Activated naive CD4-positive, alpha-beta T cell treated with anti-CD3 and anti-CD28 coated beads, Interleukin-2, amount 50 U/mL, for 16 hours (primary cell): ENCODE data around the gene ADAMTS3.

ENCODE experiments used
- DNase-seq: peaks from one replicate; pipeline ENCODE4 v3.0.0-alpha.2; 2020

Gene ADAMTS3

DNA sequence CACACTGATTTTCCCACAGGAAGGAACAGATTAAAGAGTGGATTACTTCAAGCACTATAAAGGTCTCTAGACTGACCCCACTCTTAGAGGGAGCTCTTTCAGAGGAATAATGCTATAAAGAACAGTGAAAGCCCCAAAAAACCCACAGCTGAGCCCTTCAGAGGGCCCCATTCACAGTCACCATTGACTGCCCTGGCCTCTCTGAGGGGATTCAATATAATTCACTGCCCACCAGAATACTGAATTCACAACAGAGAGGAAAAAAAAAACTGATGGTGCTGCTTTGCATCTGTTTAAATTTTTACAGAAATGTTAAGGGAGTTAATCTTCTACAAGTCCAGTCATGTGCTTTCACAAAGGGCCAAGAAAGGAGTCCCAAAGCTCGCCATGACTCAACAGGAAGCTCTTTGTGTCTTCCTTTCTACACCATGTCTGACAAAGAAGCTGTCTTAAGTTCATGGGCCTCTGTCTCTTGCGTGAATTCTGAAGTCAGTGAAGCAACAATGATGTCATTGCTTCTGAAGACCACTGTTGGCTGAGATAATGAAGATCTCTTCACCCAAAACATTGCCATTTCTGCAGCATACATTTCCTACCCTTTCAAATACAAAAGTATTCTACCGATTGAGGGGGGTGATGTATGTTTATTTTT lies 174.9 kb downstream of the ADAMTS3 start:
- no peak for DNase-seq

DNA sequence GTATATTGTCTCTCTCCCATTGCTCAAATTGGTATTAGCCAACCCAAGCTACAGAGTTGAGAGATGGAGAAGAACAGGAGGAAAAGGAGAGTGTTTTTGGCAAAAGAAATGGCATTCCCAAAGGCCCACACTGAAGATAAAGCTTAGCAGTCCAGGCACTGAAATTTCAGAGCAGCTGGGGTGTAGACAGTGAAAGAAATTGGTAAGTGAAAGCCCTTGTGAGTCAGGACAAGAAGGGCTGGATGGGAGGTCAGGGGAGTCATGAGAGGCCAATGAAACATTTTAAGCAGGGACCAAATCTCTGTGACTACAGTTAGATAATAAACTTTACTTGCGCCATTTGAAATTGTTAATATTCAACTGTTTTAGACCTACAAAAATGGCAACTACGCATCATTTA lies 177.7 kb downstream of the ADAMTS3 start:
- DNase-seq: no peak

DNA sequence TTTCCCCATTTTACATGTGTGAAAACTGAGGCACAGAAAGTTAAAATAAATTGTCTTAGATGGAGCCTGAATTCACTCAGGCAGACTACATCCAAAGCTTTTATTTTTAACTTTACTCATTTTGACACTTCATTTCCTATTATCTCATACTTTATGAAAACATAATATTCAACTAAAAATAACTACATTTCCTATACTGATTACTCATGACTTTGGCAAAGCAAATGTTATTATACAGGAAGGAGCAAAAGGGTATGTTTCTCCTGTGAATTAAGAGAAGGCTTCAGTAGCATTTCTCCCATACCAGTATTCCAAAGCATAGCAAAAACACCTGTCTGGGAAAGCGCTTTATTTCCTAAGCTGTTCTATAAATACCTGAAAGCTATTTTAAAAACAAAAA lies 178.6 kb downstream of the ADAMTS3 start:
- no peak for DNase-seq

DNA sequence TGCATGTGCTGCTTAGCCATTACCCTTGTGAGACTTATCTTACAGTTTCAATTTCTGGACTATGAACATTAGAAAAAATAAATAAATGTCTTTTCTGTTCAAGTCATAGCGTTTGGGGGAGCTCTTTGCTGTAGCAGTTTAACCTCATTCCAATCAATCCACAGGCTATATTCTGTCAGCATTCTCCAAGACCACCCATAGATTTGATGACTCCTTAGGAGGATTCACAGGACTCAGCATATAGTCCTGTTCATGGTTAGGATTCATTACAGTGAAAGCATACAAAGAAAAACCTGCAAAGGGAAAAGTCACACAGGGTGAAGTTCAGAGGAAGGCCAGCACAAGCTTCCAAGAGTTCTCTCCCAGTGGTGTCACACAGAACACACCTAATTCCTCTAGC lies 180.5 kb downstream of the ADAMTS3 start:
- DNase-seq: no peak

DNA sequence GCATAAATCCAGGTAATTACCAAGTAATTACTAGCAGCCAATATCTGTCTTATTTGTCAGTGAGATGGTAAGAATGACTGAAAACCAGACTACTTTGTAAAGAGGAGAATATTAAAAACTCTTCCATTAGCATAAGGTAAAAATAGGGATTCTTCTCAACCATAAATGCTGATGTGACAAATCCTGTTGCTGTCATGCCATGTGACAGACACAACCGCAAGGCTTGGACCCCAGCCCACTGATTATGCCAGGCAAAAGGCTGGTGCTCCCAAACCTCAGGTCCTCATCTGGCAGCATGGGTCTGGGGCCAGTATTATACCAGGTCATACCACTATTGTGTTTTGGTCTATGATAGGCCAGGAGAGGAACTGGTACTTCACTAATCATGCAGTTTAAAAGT lies 181.1 kb downstream of the ADAMTS3 start:
- no peak for DNase-seq

DNA sequence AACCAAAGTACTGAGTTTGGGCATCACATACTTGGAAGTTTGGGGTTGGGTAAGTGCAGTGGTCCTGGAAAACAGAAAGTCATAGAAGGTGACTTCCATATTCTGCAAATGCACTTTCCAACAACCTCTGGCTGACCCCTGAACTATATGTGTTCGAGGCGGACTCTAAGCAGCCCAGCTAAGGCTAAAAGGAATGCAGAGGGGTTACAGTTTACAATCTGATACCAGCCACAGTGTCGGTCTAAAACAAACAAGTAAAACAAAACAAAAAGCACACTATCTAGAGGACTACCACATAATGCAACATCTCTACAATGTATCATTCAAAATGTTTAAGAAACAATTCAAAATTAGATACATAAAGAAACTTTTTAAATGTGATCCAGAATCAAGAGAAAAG lies 185.6 kb downstream of the ADAMTS3 start:
- DNase-seq: no peak

DNA sequence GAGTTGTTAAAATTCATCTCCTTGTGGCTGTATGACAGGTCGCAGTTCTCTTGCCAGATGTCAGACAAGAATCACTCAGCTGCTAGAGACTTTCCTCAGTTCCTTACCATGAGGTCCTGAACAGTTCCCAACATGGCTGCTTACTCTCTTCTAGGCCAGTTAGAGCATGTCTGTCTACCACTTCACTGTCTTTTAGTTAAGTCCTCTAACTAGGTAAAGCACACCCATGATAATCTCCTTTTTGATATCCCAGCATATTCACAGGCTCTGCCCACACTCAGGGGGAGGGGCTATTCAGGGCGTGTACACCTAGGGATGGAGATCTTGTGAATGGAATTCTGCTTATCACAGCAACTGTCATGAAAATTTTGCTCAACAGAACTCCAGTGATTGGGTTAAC lies 190.1 kb downstream of the ADAMTS3 start:
- no peak for DNase-seq

DNA sequence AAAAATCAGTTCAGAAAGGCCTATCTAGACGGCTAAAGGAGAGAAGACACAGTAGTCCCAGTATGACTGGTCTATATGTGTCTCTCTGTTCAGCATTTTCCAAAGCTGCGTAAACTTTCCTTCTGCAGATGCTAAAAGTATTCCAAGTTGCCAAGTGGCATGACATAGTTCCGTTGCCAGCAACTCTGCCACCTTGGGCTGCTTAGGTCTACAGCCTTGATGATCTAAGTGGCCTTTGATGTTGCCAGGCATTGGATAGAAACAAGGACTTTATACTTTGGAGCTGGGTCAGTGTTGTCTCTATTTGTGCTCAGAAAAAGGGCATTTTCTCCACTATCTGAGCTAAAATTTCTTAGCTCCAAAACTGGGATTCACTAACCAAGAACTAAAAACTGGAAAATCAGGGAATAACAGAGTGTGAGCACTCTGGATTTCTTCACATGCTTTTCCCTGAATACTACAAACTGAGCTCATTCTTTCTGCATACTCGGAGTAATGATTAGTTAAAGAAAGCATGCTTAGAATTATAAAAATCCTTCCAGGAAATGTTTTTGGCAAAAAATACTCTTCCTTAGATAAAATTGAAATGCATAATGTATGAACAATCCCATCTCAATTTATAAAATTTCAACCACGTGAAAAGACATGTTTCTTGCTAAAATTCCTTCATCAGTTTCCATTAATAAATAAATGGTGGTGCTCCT lies 191.4 kb downstream of the ADAMTS3 start:
- no peak for DNase-seq

DNA sequence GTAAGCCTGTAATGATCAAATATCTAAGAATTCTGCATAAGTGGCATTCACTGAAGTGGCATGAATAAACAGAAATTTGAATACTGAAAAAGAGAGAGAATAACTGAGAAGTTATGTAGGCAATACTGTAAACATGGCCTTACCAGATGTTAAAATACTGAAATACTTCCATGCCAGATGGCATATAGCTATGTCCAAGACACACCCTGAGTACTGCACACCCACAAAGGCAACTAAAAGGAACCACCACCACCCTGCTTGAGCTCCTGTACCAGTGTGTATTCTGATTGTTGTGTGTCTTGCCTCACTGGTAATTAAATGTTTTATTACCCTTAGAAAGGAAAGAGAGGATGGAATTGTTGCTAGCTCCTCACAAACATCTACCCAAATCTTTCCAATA lies 192.1 kb downstream of the ADAMTS3 start:
- DNase-seq: no peak

DNA sequence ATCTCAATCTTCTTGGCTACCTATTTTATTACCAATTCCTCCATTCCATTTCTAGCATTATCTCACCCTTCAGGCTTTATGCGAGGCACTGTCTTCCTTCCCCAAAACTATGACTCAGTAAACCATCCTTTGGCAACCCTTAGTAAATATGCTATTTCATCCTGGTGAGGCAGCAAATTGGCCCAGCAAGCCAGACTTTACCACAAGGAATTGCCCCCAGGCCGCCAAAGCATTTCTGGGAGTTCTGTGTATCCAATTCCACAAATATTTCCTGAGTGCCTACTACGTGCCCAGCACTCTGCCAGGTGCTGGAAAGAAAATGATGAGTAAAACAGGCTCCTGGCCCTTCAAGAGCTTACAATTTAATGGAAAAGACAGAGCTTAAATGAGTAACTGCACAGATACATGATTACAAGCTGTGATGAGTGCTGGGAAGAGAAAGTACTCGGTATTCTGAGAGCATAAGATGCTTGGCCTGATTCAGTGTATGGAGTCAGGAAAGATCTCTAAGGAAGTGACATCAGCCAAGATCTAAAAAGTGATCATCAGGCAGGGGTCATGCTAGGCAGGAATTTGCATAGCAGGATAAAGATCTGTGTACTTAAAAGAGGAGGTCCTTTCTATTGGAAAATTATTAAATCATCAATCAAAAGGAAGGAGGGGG lies 193.8 kb downstream of the ADAMTS3 start:
- no peak for DNase-seq

DNA sequence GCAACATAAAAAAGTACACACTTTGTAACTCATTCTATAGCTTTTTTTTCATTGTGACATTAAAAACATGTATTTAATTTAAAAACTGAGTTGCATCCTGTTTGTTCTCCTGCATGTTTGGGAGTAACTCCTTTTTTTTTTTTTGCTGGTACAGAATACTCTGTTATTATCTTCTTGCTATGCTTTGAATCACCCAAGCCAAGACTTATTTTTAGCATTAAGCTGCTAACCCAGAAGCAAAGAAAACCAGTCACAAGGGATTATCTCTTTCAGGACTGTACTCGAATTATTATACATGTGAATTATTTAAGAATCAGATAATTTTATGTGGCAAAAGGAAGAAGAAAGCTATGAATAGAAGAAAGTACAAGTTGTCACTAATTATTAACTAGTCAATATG lies 194.9 kb downstream of the ADAMTS3 start:
- DNase-seq: no peak

DNA sequence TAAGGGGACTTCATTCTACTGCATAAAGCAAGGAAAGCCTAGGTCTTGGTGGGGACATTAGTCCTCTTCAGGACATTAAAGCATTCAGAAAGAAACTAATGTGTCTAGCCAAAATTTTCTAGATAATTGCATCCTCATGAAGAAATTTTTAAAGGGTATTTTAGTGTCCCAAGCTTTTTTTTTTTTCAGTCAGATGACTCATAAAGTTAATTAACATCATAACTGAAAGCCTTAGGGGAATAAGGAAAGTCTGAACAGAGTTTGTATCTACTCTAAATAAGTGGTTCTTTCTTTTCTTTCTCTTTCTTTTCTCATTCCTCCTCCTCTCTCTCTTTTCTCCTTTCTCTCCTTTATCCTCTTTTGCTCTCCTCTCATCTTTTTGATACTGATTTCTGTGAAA lies 202.4 kb downstream of the ADAMTS3 start:
- DNase-seq: no peak

DNA sequence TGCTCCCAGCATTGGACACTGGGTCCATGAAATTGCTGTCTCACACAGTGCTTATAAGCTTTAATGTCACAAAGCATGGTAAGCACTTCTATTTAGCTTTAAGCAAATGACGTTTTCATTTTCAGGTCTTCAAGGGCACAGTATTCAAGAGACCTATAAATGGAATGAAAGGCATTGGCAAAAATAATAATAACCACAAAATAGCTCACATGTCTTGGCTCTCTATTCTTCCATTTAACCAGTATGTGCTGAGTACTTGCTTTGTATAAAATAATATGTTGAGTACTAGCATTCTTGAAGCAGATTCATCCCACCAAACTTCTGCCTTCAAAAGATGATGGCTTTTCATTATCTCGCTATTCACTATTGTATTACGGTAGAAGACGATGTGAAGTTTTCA lies 203.0 kb downstream of the ADAMTS3 start:
- no peak for DNase-seq

DNA sequence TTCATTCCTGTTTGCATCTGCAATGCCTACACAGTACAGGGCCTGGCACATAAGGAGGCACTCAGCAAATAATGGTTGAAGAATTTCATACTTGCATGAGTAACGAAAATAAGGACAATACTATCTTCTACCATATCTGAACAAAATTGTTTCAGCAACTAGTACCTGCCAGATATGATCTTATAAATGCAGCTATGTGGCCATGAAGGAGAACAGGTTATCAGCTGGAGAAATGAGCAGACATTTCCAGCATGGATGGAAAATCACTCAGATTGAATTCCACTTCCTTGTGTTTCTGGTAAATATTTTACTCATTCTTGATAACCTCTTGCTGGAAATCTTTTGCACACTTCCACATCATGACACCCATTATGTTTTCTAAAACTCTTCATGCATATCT lies 204.0 kb downstream of the ADAMTS3 start:
- no peak for DNase-seq

DNA sequence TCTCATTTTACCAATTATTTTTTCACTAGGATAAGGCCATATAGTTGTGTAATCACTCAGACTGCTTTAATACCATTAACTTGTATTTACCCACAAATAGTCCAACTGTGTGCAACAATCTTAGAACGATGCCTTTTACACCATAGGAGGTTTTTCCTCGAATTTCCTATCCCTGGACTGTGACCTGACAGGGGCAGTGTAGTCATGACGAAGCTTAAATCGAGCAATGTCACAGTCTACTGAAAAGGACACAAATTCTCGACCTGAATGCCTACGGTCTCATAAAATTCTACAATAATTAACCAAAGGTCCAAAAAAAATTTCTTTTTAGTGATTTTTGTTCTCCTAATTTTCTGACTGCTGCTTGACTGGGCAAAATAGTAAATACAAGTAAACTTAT lies 208.9 kb downstream of the ADAMTS3 start:
- no peak for DNase-seq

DNA sequence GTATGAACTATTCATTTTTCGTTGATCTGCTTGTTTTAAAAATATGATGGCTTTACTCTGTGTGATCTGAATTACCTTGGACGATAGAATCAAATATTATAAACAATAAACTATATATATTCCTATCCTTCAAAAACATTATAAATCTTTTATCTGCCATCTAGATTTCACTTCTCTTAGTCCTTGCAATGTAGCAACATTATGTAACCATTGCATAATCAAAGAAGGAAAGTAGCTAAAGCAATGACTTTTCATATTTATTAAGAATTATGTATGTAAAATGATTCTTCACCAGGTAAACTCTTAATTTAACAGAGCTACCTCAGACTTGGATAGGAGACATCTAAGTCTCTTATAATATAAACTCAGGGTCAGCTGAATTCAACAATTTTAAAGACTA lies 210.5 kb downstream of the ADAMTS3 start:
- no peak for DNase-seq

DNA sequence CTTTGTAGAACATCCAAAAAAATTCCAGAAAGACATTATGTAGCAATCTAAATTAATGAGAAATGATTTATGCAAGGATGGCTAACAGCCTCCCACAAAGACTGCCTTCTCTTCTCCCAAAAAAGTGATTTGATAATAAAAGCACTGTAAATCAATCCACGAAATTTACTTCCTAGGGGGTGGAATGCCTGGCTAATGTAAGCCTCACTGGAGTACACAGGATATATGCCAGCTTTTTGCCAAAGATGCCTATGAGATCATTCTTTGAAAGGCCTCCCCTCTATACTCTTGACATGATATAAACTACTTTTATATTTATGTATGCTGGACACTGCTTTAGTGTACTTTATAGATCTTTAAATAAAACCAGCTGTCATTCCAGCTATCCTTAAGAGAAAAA lies 211.1 kb downstream of the ADAMTS3 start:
- no peak for DNase-seq

DNA sequence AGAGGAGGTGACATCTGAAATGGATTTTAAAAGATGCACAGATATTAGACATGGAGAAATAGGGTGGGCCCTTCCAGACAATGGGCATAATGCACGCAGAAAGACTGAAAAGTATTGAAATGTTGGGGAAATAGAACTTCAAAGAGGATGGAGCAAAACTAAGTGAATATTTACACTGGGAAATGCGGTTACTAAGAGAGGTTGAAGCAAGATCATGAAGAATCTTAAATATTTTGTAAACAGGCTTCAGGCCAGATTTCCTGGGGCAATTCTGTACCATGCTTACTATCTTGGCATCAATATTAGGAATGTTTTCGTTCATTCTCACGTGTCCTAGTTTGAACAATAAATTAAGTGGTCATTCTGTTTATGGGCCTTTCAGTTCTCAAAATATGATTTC lies 216.3 kb downstream of the ADAMTS3 start:
- no peak for DNase-seq

DNA sequence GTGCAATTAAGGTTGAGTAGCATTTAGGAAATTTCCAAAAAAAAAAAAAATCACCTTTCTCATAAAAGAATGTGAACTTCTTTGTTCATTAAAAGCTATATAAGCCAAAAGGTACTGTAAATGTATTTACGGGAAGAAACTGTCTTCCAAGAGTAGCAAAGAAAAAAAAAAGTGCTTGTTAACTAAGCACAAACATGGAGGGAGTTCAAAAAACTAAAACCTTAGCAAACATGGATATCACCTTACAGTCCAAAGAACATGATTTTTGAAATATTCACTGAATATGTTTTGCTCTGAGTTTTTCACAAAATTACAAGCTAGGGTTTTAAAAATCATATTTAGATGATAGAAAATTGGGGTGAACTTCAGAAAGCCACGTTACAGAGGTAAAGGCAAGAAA lies 217.5 kb downstream of the ADAMTS3 start:
- DNase-seq: no peak

DNA sequence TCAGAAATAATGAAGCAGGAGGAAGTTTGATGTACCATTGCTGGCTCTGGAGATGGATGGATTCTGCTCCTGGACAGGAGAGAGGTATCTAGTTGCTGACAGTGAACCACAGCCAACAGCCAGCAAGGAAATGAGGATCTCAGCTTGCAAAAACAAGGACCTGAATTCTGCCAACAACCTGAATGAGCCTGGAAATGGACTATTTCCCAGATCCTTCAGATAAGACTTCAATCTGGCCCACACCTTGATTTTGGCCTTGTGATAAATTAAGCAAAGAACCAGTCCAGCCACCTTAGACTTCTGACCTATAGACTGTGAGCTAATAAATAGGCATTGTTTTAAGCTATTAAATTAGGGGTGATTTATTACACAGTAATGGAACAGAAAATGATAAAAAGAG lies 220.3 kb downstream of the ADAMTS3 start:
- DNase-seq: no peak

DNA sequence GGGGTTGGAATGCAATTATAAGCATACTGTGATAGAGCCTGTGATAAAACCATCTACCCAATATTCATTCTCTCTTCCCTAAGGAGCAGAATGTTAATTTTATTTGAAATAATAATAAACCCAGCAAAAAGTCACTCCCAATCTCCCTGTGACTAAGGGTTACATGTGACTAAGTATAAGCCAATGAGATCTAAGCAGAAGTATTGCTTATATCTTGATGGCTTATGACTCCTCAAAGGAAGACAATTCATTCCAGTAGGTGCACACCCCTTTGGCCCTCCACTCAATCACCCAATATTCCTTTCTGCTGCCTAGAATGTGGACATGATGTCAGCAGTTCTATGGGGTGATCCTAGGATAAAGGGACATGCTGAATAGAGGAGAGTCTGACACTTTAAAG lies 224.6 kb downstream of the ADAMTS3 start:
- no peak for DNase-seq

DNA sequence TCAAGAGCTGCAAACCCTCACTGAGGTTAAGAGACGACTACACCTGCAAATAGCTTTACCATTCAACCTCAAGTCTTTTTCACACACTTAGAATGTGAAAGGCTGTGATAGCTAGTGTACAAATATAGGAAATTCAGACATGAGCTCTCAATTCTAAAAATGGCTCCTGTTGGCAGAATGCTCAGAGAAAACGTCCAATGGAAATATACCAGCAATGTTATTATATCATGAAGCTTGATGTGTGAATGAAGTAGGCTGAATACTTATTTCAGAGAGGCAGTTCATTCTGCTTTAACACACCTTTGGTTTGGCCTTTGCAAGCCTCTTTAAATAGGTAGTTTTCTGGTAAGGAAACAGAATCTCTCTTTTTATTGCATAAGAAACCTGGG lies 227.6 kb downstream of the ADAMTS3 start:
- DNase-seq: no peak

DNA sequence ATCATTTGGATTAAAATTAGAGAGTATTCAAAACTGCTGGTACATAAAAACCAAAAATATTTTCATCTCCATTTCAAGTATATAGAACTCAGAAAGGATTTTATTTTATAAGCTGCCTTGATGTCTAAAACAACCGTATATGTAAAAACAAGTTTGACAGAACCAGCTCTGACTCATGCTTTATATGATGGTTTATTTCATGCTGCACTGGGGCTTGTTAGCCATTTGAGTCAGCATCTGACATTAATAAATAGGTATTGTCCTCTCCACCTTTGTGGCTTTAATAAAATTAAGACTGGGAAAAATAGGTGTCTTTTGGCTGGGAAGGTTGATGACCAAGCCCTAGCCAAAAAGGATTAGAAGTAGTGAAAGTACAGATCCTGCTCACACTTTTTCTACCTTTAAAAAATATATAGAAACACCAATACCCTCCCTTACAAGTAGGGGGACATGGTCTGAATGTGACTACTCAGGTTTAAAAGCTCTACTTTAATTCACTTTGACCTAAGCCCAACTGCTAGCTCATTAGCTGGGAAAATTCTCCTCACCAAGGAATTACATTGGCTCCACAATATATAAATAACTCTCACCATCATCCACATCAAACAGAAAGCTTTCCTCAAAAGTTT lies 228.1 kb downstream of the ADAMTS3 start:
- DNase-seq: no peak

DNA sequence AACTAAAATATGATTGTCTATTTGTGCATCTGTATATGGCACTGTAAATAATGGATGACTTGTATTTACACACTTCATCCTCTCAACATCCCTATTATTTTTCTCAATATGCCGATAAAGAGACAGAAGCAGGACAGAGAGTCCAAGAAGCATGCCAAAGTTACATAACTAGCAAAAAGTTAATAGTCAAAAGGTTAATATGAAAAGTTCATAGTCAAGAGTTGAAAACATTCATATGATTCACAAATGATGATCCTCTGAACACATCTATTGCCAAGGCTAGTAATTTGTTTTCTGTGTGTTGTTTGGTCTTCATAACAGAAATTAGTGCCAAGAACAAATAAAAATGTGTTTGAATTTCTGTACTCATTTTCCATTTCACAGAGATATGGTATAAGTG lies 231.0 kb downstream of the ADAMTS3 start:
- no peak for DNase-seq
